Esophagus muscularis mucosa (tissue), 4 donors: ENCODE results near the gene TAF10. TPM values are rescaled to one million over a fixed set of nuclear protein-coding genes. Genes with fewer than 3 reads are reported as not detected.
A peak's percentile ranks its signal among the peaks of the same experiment; 100 is the strongest.

Source experiments
- DNase-seq: peaks from one replicate; pipeline ENCODE4 v3.0.0-alpha.2; 2017; ENCODE audit errors: extremely low spot score
- H3K27ac ChIP-seq, 4 donors: fragments of 200-600 bp; sonication (generic); replicated peaks in 1 of 4; 1 replicate in 3 of 4; 2 replicates in 1 of 4; pipeline ENCODE4 v1.5.1; 2016 to 2019; ENCODE audit warnings: mild to moderate bottlenecking in 1 of 4
- H3K27me3 ChIP-seq, 4 donors: fragments of 200-600 bp; sonication (generic); one replicate each; pipeline versions ENCODE4 v1.5.1 to v1.6.0; 2016 to 2019
- H3K36me3 ChIP-seq, 4 donors: fragments of 200-600 bp; sonication (generic); one replicate each; pipeline ENCODE4 v1.5.1; 2016 to 2019
- H3K4me1 ChIP-seq, 4 donors: fragments of 200-600 bp; sonication (generic); one replicate each; pipeline ENCODE4 v1.5.1; 2016 to 2019
- H3K4me3 ChIP-seq, 4 donors: fragments of 200-600 bp; sonication (generic); 1 replicate in 2 of 4; 2 replicates in 2 of 4; pipeline ENCODE4 v1.5.1; 2016 to 2019; ENCODE audit warnings: mild to moderate bottlenecking in 4 of 4, moderate library complexity in 1 of 4
- H3K9me3 ChIP-seq, 4 donors: fragments of 200-600 bp; sonication (generic); 1 replicate in 3 of 4; 2 replicates in 1 of 4; pipeline ENCODE4 v1.5.1; 2016 to 2019
- CTCF ChIP-seq, 3 experiments: fragments of 200-600 bp in 2 of 3; fragments of 450-650 bp in 1 of 3; sonication (generic) in 2 of 3; IDR thresholded peaks; one replicate each; pipeline ENCODE4 v1.5.1; 2017 to 2019; ENCODE audit warnings: antibody characterized with exemption in 3 of 3, mild to moderate bottlenecking in 2 of 3, moderate library complexity in 1 of 3
- EP300 ChIP-seq: sonication (generic); formaldehyde crosslinking; IDR thresholded peaks from one replicate; pipeline ENCODE4 v1.6.1; 2017; ENCODE audit warnings: antibody characterized with exemption
- POLR2A ChIP-seq: fragments of 450-650 bp; IDR thresholded peaks from one replicate; pipeline ENCODE4 v1.6.1; 2017; ENCODE audit warnings: antibody characterized with exemption, moderate library complexity, mild to moderate bottlenecking, low read depth
- POLR2AphosphoS5 ChIP-seq, 2 donors: sonication (generic); formaldehyde crosslinking; IDR thresholded peaks; one replicate each; pipeline ENCODE4 v1.6.1; 2017; ENCODE audit warnings: antibody characterized with exemption in 2 of 2
- WGBS: methylation state at CpG from one replicate; pipeline ENCODE4 v1.1.5; 2018; 5-methylcytosine and 5-hydroxymethylcytosine counted together
- intact Hi-C: fragments of 100-400 bp; cut with DNase I; formaldehyde crosslinking; loops from one replicate; pipeline ENCODE4 v1.15.1; 2023
- total RNA-seq, 4 donors: library from RNA; depleted of rRNA; stranded (reverse); fragments of >200 nt; gene quantifications; one replicate each; pipeline versions ENCODE4 v1.1.0 to v1.2.1, GENCODE V29; 2016

Gene TAF10
- total RNA-seq, 4 donors from 2014 or later: 24.2 to 51.1 (median 43.4) TPM

- H3K4me3 ChIP-seq: no peak overlapping the region
- 93% methylated on average over 3 of the region's 16 CpGs for WGBS
- intact Hi-C loops: no loop called here
- H3K9me3 ChIP-seq: no peaks in the 10 kb centered on the region
- H3K36me3 ChIP-seq: peaks cover 0 to 49% (median 43%) of the 10 kb centered on the region in 4 donors
- peaks cover 16 to 29% (median 27%) of the 10 kb centered on the region in 4 donors for H3K4me1 ChIP-seq
- DNase-seq: no peak
- H3K27me3 ChIP-seq: no peaks in the 10 kb centered on the region
- no peak overlapping the region for H3K27ac ChIP-seq
- no peak for TF ChIP-seq POLR2A
- TF ChIP-seq CTCF (IDR thresholded peaks at IDR 0.05): no peak
- no peak for TF ChIP-seq POLR2AphosphoS5 (IDR thresholded peaks at IDR 0.05)
- no peak for TF ChIP-seq EP300
Measured at GRCh38 chr11:6621711-6622211, 9.7 kb upstream of the TAF10 start.

- intact Hi-C loops: no loop called here
- Histone ChIP-seq H3K27ac (no peak overlapping the region), H3K4me3 (no peak overlapping the region), H3K36me3 (peaks cover 0 to 49% (median 43%) of the 10 kb centered on the region in 4 donors), H3K27me3 (no peaks in the 10 kb centered on the region), H3K9me3 (no peaks in the 10 kb centered on the region), H3K4me1 (peaks cover 16 to 30% (median 27%) of the 10 kb centered on the region in 4 donors)
- WGBS: 91% methylated on average over 1 of the region's 1 CpG
- no peak for TF ChIP-seq POLR2AphosphoS5 (IDR thresholded peaks at IDR 0.05)
- no peak for TF ChIP-seq CTCF (IDR thresholded peaks at IDR 0.05)
- TF ChIP-seq POLR2A: no peak
- no peak for TF ChIP-seq EP300
- DNase-seq: no peak
Measured at GRCh38 chr11:6620636-6621035, 8.6 kb upstream of the TAF10 start.

GRCh38 chr11:6619004-6619745 is 7.2 kb upstream of the TAF10 start, which contains the start of gene TPP1:
TSS of gene TPP1 (minus strand) at chr11:6619422. CDS start at chr11:6619400, 22 bp downstream.
- peak within 1 kb of the TSS; percentile 86 to 98 (median 92) for H3K27ac ChIP-seq
- peak within 1 kb of the TSS; percentile 62 to 88 (median 84) for H3K4me3 ChIP-seq
- H3K4me1 ChIP-seq: peaks cover 16 to 30% (median 27%) of the 10 kb centered on the region in 4 donors
- intact Hi-C loops: no loop called here
- H3K27me3 ChIP-seq: no peaks in the 10 kb centered on the region
- no peaks in the 10 kb centered on the region for H3K9me3 ChIP-seq
- peaks cover 0 to 49% (median 43%) of the 10 kb centered on the region in 4 donors for H3K36me3 ChIP-seq
- peak; percentile 100 for DNase-seq
- TF ChIP-seq POLR2A (peak; percentile 34), POLR2AphosphoS5 (IDR thresholded peaks at IDR 0.05) (peak; percentile 96 to 99), EP300 (no peak), CTCF (IDR thresholded peaks at IDR 0.05) (peak in 1 of 3 experiments; percentile 8)
- WGBS: 2% methylated on average over 15 of the region's 16 CpGs

GRCh38 chr11:6618117-6619003 is 6.3 kb upstream of the TAF10 start:
- intact Hi-C loops: no loop called here
- Histone ChIP-seq H3K27ac (peak overlapping the region; percentile 86 to 98 (median 92)), H3K27me3 (no peaks in the 10 kb centered on the region), H3K4me3 (peak overlapping the region; percentile 62 to 88 (median 84)), H3K9me3 (no peaks in the 10 kb centered on the region), H3K4me1 (peaks cover 16 to 37% (median 32%) of the 10 kb centered on the region in 4 donors), H3K36me3 (peaks cover 0 to 44% (median 37%) of the 10 kb centered on the region in 4 donors)
- peak; percentile 46 to 64 for TF ChIP-seq POLR2AphosphoS5 (IDR thresholded peaks at IDR 0.05)
- TF ChIP-seq CTCF (IDR thresholded peaks at IDR 0.05): no peak
- no peak for TF ChIP-seq POLR2A
- no peak for DNase-seq
- whole genome bisulfite sequencing: 7% methylated on average over 15 of the region's 15 CpGs
